Measurements from ENCODE around the gene KRT82.

Gene KRT82

DNA sequence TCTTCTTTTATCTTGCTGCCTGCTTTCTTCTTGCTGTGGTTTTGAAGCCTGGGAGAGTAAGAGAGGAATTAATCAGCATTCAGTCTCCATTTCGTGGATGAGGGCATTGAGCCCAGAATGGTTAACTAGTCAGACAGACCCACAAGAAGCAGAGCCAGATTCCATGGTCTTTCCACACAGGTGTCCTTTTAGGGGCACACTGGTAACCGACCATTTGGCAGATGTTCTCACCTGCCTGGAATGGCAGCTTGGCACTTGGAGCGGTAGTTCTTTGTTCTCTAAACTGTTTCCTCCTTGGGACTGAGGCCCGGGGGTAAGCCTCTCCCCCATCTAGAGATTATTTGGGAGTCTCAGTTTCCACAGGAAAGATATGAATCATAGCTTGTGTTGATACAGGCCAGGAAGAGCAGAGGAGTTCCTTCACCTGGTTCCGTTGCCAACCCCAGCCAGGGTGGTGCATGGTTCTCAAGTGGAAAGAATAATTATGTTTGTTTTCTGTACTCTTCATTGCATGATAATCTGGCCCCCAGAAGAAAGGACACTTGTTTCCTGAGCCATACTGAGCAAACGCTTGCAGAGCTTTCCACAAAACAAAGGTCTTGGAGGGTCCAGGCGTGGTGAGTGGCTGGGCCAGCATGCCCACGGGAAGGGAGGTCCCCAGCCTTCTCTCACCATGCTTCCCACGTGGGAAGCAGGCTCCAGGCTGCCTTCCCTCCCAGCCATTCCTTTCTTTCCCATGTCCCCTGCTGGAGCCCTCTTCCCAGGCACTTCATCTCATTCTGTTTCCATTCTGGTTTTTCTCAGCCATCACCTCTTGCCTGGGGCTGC lies 30.1 kb upstream of the KRT82 start:
- no peak for DNase-seq (ENCODE audit: low spot score)

DNA sequence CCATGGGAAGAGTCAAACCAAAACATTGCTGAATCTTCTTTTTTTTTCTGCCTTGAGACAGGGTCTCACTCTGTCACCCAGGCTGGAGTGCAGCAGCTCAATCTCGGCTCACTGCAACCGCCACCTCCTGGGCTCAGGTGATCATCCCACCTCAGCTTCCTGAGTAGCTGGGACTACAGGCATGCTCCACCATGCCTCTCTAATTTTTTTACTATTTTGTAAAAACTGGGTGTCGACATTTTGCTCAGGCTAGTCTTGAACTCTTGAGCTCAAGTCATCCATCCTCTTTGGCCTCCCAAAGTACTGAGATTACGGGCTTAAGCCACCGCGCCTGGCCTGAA lies 29.5 kb upstream of the KRT82 start:
- DNase-seq (ENCODE audit: low spot score) = no peak

- no peak for DNase-seq (ENCODE audit: low spot score)
These were observed 28.8 kb upstream of the KRT82 start for GRCh38 chr12:52434760-52435530.

DNA sequence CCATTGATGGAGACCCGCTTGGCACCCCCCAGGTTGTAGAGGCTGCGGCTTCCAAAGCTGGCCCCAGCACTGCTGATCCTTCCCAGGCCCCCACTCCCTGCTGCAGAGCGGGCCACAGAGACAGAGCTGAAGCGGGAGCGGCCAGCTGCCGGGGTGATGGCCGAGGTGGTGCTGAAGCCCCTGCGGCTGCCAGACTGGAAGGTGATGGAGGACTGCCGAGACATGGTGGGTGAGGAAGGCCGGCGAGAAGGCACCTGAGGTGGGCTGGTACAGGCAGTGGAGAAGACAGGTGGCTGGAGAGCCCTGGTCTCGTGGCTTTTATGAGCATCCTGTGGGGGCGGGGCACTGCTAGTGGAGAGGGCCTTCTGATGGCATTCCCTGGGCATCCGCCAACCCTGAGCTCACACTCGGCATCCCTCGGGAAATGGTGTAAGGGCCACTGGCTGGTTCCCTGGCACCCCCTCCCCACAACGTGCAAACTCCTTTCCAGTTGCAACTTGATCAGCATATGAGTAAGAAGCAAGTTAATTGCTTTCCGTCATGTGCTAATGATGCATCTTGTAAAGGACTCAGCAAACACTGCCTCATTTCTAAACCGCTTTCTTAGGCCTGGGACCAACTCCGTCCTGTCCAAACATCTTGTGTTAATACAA lies 28.1 kb upstream of the KRT82 start, which contains the start of gene KRT75:
KRT75 (minus strand) TSS at position 291 of the 653 bp plus-strand sequence; CDS start at position 224, 67 bp downstream.
- DNase-seq (ENCODE audit: low spot score) = no peak

GRCh38 chr12:52433501-52434080 lies 27.5 kb upstream of the KRT82 start:
- no peak for DNase-seq (ENCODE audit: low spot score)

- DNase-seq (ENCODE audit: low spot score) = no peak
These were observed 26.5 kb upstream of the KRT82 start for GRCh38 chr12:52432559-52433207.

- no peak for DNase-seq (ENCODE audit: low spot score)
These were observed 22.0 kb upstream of the KRT82 start for GRCh38 chr12:52428121-52428520.

GRCh38 chr12:52427083-52427482 lies 20.9 kb upstream of the KRT82 start:
- DNase-seq (ENCODE audit: low spot score) = no peak

GRCh38 chr12:52426034-52426433 lies 19.9 kb upstream of the KRT82 start:
- DNase-seq (ENCODE audit: low spot score) = no peak

DNA sequence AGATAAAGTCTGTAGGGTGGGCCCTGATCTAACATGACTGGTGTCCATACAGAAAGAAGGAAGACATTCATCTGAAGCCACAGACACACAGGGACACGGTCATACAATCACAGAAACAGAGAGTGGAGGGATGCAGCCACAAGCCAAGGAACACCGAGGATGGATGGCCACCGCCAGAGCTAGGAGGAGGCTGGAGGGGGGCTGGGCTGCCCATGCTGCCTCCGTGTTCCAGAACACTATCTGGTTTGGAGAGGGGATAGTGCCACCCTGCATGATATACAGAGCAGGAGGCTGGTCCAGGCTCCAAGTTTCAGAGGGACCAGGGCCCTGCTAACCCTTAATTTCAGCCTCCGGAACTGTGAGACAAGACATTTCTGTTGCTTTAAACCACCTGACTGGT lies 19.3 kb upstream of the KRT82 start:
- no peak for DNase-seq (ENCODE audit: low spot score)

- DNase-seq (ENCODE audit: low spot score) = no peak
These were observed 17.7 kb upstream of the KRT82 start for GRCh38 chr12:52423661-52424500.

DNA sequence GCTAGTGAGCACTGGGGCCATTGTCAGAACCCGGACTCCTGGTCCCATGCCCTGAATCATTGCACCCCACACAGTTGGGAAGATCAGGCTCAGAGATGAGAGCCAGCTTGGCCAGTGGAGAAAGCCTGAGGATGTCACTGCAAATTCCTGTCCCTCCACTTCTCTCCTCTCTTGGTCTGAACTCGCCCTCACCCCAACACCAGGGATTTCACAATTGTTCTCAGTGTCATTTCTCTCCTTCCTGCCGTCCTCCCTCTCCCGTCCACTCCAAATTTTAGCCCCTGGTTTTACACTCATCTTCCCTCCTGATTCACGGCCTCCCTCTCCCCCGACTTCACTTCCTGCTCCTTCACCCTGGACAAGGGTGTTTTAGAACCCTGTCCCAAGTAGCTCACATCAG lies 16.9 kb upstream of the KRT82 start:
- no peak for DNase-seq (ENCODE audit: low spot score)

- no peak for DNase-seq (ENCODE audit: low spot score)
These were observed 13.5 kb upstream of the KRT82 start for GRCh38 chr12:52419656-52420055.

- DNase-seq (ENCODE audit: low spot score) = no peak
These were observed 12.5 kb upstream of the KRT82 start for GRCh38 chr12:52418576-52419110.

- DNase-seq (ENCODE audit: low spot score) = no peak
These were observed 11.6 kb upstream of the KRT82 start for GRCh38 chr12:52417740-52418139.

- DNase-seq (ENCODE audit: low spot score) = no peak
These were observed 10.7 kb upstream of the KRT82 start for GRCh38 chr12:52416795-52417194.

DNA sequence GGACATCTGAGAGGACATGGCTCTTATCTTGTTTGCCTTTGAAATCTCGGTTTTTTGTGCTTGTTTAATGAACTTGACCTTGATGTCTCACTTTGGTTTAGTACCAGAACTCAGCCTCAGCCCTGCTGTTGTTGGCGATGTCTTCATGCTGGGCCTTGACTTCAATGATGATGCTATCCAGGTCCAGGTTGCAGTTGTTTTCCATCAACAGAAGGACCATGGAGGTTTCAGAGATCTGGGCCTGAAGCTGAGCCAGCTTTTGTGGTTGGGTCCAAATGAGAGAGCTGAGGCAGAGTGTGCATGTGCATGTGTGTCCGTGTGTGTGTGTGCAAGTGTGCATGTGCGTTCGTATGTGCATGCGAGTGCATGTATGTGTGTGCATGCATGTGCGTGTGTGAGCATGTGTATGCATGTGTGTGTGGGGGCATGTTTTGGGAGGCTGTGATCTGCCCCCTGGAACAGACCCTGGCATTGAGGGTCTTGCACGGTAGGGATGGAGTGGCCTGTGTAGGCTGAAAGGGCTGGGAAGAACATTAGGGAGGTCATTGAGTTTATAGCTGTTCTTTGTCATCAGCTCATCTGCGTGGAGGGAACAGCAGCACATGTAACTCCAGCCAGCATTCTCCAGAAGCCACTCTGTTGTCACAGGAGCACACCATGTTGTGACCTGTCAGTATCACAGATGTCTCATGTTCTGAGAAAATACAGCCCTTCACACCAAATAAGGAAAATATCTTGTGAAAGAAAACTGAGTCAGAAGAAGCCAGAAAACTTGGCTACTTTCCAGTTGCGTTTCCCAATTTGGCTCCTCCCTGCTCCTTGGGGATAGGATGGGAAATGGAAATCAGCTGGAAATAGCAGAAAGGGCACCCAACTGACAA lies 10.0 kb upstream of the KRT82 start:
- no peak for DNase-seq (ENCODE audit: low spot score)

DNA sequence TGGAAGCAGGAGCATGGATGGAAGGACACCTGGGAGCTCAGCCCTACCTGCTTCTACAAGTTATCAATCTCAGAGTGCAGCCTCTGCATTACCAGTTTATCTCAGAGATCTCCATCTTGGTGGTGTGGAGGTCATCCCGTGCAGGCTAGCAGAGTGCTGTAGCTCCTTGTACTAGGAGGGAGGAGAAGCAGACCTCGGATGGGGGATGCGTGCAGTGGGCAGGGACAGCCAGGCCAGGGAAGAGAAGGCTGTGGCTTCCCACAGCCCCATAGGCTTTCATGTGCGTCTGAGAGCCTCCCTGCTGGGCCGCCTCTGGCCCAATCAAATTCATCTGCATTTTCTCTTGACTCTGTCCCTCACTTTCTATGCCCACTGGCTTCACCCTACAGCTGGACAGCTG lies 8.8 kb upstream of the KRT82 start:
- DNase-seq (ENCODE audit: low spot score) = no peak

- no peak for DNase-seq (ENCODE audit: low spot score)
These were observed 7.7 kb upstream of the KRT82 start for GRCh38 chr12:52413782-52414345.

All from SK-N-DZ (cell line).